Smooth muscle cell (in vitro differentiated cells): ENCODE results near the gene ASZ1. TPM values are rescaled to one million over a fixed set of nuclear protein-coding genes. Genes with fewer than 3 reads are reported as not detected.

Source experiments
- DNase-seq: peaks from one replicate; lab custom pipeline; 2025; ENCODE audit not compliant: unreplicated experiment; lab: John Stamatoyannopoulos, UW
- H2AFZ ChIP-seq: fragments of 200-600 bp; sonication (generic); 2 replicates; pipeline ENCODE4 v1.6.0; 2016; ENCODE audit warnings: antibody characterized with exemption, low read depth, mild to moderate bottlenecking
- H3F3A ChIP-seq: fragments of 200-600 bp; sonication (generic); 2 replicates; pipeline ENCODE4 v1.6.0; 2017; ENCODE audit warnings: antibody characterized with exemption, low read depth
- H3K27ac ChIP-seq: fragments of 200-600 bp; sonication (generic); 2 replicates; pipeline ENCODE4 v1.5.1; 2016; ENCODE audit warnings: low read depth, mild to moderate bottlenecking
- H3K27me3 ChIP-seq: fragments of 200-600 bp; sonication (generic); 2 replicates; pipeline ENCODE4 v1.6.1; 2016; ENCODE audit warnings: low read depth, mild to moderate bottlenecking
- H3K36me3 ChIP-seq: fragments of 200-600 bp; sonication (generic); 2 replicates; pipeline ENCODE4 v1.5.1; 2016; ENCODE audit warnings: low read depth
- H3K4me1 ChIP-seq: fragments of 200-600 bp; sonication (generic); 2 replicates; pipeline ENCODE4 v1.5.1; 2016; ENCODE audit warnings: low read depth
- H3K4me2 ChIP-seq: fragments of 200-600 bp; sonication (generic); 2 replicates; pipeline ENCODE4 v1.6.0; 2016; ENCODE audit warnings: mild to moderate bottlenecking
- H3K4me3 ChIP-seq: fragments of 200-600 bp; sonication (generic); 2 replicates; pipeline ENCODE4 v1.5.1; 2016; ENCODE audit warnings: mild to moderate bottlenecking
- H3K79me2 ChIP-seq: fragments of 200-600 bp; sonication (generic); 2 replicates; pipeline ENCODE4 v1.6.0; 2016; ENCODE audit warnings: low read depth, mild to moderate bottlenecking
- H3K9ac ChIP-seq: fragments of 200-600 bp; sonication (generic); 2 replicates; pipeline ENCODE4 v1.6.0; 2016; ENCODE audit warnings: low read depth
- H3K9me3 ChIP-seq: fragments of 200-600 bp; sonication (generic); replicated peaks from 2 replicates; pipeline ENCODE4 v1.5.1; 2016; ENCODE audit warnings: low read depth
- H4K20me1 ChIP-seq: fragments of 200-600 bp; sonication (generic); 2 replicates; pipeline ENCODE4 v1.6.0; 2016; ENCODE audit warnings: low read depth
- CTCF ChIP-seq: fragments of 200-600 bp; sonication (generic); IDR thresholded peaks from 2 replicates; pipeline ENCODE4 v1.5.1; 2017; ENCODE audit warnings: borderline replicate concordance, mild to moderate bottlenecking, antibody characterized with exemption; ENCODE audit not compliant: insufficient read depth, poor library complexity, severe bottlenecking
- WGBS: methylation state at CpG from one replicate; pipeline ENCODE4 v1.1.7; 2016; ENCODE audit warnings: low lambda C conversion rate; 5-methylcytosine and 5-hydroxymethylcytosine counted together
- polyA plus RNA-seq: library from polyadenylated mRNA; unstranded; fragments of >200 nt; fragmentation: Nextera tagmentation; extraction: Ambion mirVana; gene quantifications from 2 replicates; pipeline ENCODE4 v1.2.1, GENCODE V29; 2016
- total RNA-seq: library from RNA; depleted of rRNA; stranded (reverse); fragments of >200 nt; gene quantifications from 2 replicates; pipeline ENCODE4 v1.2.3, GENCODE V29; 2014

ASZ1 gene
- total and polyA plus RNA-seq, 2 experiments from 2014 or later, result not detected

- Histone ChIP-seq H3K36me3 (peaks cover 13% of the 10 kb centered on the region), H3K27me3 (no peaks in the 10 kb centered on the region), H2AFZ (no peak overlapping the region), H3K9me3 (peaks cover 15% of the 10 kb centered on the region), H3K27ac (no peak overlapping the region), H4K20me1 (no peaks in the 10 kb centered on the region), H3F3A (no peaks in the 10 kb centered on the region), H3K4me2 (no peak overlapping the region), H3K9ac (no peak overlapping the region), H3K4me3 (no peak overlapping the region), H3K79me2 (no peaks in the 10 kb centered on the region), H3K4me1 (peaks cover 3% of the 10 kb centered on the region)
- TF ChIP-seq CTCF, result no peak
- no peak for DNase-seq
- 88% methylated on average over 3 of the region's 3 CpGs for WGBS
Measured at GRCh38 chr7:117389871-117390270, 37.4 kb downstream of the ASZ1 start.

GRCh38 chr7:117386110-117386706 lies 41.1 kb downstream of the ASZ1 start:
- Histone ChIP-seq H3K9me3 (peaks cover 15% of the 10 kb centered on the region), H3K4me3 (no peak overlapping the region), H3K9ac (no peak overlapping the region), H3K27me3 (no peaks in the 10 kb centered on the region), H4K20me1 (no peaks in the 10 kb centered on the region), H3K4me1 (peaks cover 12% of the 10 kb centered on the region), H3F3A (no peaks in the 10 kb centered on the region), H3K36me3 (peaks cover 13% of the 10 kb centered on the region), H3K4me2 (no peak overlapping the region), H2AFZ (no peak overlapping the region), H3K79me2 (no peaks in the 10 kb centered on the region), H3K27ac (peak overlapping the region; percentile 4)
- 61% methylated on average over 1 of the region's 1 CpG for WGBS
- DNase-seq, result no peak
- TF ChIP-seq CTCF, result no peak

GRCh38 chr7:117385363-117386109 lies 41.8 kb downstream of the ASZ1 start:
- TF ChIP-seq CTCF, result peak; percentile 39
- Histone ChIP-seq H3K9ac (no peak overlapping the region), H3K36me3 (peaks cover 13% of the 10 kb centered on the region), H4K20me1 (no peaks in the 10 kb centered on the region), H3F3A (no peaks in the 10 kb centered on the region), H3K4me1 (peaks cover 12% of the 10 kb centered on the region), H3K27me3 (no peaks in the 10 kb centered on the region), H3K4me3 (no peak overlapping the region), H3K4me2 (peak overlapping the region; percentile 42), H2AFZ (peak overlapping the region; percentile 81), H3K79me2 (no peaks in the 10 kb centered on the region), H3K27ac (peak overlapping the region; percentile 18), H3K9me3 (peaks cover 15% of the 10 kb centered on the region)
- no peak for DNase-seq
- WGBS, result 55% methylated on average over 6 of the region's 6 CpGs
